Tibial nerve (tissue), 4 donors: ENCODE data around the gene IL21R.

Source experiments
- EP300 ChIP-seq, 2 donors: sonication (generic); formaldehyde crosslinking; IDR thresholded peaks; one replicate each; pipeline ENCODE4 v1.6.1; 2017; ENCODE audit warnings: antibody characterized with exemption in 2 of 2, mild to moderate bottlenecking in 1 of 2
- POLR2A ChIP-seq, 2 donors: fragments of 450-650 bp; IDR thresholded peaks; one replicate each; pipeline ENCODE4 v1.6.1; 2017; ENCODE audit warnings: antibody characterized with exemption in 2 of 2, mild to moderate bottlenecking in 2 of 2, moderate library complexity in 2 of 2
- TF ChIP-seq, protein P1 (sequence below), 5 experiments: fragments of 200-600 bp in 3 of 5; fragments of 450-650 bp in 2 of 5; sonication (generic) in 3 of 5; IDR thresholded peaks; one replicate each; pipeline ENCODE4 v1.5.1; 2016 to 2019; ENCODE audit warnings: antibody characterized with exemption in 5 of 5, mild to moderate bottlenecking in 3 of 5, moderate library complexity in 2 of 5

- TF ChIP-seq, protein P1, sequence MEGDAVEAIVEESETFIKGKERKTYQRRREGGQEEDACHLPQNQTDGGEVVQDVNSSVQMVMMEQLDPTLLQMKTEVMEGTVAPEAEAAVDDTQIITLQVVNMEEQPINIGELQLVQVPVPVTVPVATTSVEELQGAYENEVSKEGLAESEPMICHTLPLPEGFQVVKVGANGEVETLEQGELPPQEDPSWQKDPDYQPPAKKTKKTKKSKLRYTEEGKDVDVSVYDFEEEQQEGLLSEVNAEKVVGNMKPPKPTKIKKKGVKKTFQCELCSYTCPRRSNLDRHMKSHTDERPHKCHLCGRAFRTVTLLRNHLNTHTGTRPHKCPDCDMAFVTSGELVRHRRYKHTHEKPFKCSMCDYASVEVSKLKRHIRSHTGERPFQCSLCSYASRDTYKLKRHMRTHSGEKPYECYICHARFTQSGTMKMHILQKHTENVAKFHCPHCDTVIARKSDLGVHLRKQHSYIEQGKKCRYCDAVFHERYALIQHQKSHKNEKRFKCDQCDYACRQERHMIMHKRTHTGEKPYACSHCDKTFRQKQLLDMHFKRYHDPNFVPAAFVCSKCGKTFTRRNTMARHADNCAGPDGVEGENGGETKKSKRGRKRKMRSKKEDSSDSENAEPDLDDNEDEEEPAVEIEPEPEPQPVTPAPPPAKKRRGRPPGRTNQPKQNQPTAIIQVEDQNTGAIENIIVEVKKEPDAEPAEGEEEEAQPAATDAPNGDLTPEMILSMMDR (IDR thresholded peaks at IDR 0.05), result no peak
- no peak for TF ChIP-seq EP300 (IDR thresholded peaks at IDR 0.05)
- no peak for TF ChIP-seq POLR2A (IDR thresholded peaks at IDR 0.05)
Measured at GRCh38 chr16:27432558-27432957, 30.6 kb downstream of the IL21R start.
